ENCODE results near the gene RIN3.
A peak's percentile ranks its signal among the peaks of the same experiment; 100 is the strongest.

The RIN3 gene

DNA sequence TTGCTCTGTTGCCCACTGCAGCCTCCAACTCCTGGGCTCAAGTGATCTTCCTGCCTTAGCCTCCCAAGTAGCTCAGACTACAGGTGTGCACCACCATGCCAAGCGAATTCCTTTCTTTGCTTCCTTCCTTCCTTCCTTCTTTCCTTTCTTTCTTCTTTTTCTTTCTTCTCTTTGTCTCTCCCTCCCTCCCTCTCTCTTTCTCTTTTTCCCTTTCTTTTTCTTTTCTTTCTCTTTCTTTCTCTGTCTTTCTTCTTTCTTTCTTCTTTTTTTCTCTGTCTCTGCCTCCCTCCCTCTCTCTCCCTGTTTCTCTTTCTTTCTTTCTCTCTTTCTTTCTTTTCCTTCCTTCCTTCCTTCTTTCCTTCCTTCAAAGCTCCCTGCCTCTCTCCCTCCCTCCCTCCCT is 182.0 kb downstream of the RIN3 start:
- DNase-seq = no peak

DNA sequence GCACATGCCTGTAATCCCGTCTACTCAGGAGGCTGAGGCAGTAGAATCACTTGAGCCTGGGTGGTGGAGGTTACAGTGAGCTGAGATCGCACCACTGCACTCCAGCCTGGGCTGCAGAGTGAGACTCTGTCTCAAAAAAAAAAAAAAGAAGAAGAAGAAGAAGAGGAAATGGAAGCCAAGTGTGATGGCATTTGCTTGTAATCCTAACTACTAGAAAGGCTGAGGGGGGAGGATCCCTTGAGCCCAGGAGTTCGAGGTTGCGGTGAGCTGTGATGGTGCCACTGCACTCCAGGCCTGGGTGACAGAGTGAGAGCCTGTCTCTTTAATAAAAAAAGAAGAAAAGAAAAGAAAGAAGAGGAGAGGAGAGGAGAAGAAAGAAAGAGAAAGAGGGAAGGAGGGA is 182.8 kb downstream of the RIN3 start:
- no peak for DNase-seq

DNA sequence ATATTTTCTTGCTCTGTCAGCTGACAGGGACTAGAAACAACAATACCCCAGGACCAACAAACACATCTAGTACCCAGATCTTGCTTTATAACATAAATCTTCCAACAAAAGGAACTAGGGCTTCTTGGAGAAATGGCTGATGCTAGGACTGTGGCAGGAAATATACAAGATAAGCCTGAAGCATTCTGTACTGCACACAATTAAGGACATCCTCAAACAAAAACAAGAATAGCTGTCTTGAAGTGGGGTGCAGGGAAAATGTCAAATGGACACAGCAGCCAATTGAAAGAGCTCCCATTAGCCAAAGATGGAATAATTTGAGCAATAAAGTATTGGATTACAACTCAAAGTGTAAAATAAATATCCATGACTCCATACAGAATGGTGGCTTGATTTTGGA is 184.8 kb downstream of the RIN3 start:
- DNase-seq = no peak

DNA sequence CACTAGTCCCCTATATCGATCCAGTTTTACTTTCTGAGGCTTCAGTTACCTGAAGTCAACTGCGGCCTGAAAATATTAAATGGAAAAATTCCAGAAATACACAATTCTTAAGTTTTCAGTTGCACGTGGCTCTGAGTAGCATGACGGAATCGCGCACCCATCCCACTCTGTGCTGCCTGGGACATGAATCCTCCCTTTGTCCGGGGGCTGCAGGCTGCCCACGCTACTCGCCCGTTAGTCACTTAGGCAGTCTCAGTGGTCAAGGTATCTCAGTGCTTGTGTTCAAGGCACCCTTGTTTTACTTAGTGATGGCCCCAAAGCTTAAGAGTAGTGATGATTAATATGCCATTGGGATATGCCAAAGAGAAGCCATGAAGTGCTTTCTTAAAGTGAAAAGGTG is 188.2 kb downstream of the RIN3 start:
- DNase-seq = no peak

DNA sequence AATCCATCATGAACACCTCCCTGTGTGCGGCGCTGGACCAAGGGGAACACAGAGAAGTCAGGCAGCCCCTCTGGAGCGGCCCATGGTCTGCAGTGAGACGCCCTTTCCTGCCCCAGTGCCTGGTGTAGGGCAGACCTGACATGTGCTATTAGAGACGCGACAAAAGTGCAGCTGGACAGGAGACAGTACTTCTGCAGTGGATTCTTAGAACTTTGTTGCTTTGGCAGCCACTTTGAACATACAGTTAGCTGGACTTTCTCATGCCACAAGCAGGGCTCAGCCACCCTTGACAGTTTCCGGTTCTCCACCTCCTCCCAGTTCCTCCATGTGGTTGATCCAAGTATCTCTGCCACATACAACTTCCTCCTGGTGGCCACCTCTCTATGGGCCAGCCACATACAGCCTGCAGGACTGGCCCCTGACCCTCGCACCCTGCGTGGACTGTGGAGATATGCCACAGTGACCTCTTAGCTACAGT is 188.9 kb downstream of the RIN3 start:
- DNase-seq = no peak

DNA sequence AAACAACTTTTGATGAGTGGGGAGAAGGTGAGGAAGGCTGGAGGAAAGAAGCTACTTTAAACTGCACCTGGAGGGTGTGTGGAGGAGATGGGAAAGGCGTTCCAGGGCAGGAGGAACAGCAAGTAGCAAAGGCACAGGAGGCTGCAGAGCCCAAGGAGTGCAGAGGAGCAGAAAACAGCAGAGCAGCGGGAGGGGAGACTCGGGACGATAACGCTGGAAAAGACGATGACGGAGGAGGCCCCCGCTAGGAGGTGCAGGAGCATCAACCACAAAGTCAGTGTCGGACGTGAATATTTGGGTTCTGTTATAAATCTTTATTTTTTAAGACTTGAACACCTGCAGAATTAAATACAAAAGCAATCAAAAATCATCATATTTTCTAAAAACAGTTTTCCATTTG is 189.9 kb downstream of the RIN3 start:
- no peak for DNase-seq

DNA sequence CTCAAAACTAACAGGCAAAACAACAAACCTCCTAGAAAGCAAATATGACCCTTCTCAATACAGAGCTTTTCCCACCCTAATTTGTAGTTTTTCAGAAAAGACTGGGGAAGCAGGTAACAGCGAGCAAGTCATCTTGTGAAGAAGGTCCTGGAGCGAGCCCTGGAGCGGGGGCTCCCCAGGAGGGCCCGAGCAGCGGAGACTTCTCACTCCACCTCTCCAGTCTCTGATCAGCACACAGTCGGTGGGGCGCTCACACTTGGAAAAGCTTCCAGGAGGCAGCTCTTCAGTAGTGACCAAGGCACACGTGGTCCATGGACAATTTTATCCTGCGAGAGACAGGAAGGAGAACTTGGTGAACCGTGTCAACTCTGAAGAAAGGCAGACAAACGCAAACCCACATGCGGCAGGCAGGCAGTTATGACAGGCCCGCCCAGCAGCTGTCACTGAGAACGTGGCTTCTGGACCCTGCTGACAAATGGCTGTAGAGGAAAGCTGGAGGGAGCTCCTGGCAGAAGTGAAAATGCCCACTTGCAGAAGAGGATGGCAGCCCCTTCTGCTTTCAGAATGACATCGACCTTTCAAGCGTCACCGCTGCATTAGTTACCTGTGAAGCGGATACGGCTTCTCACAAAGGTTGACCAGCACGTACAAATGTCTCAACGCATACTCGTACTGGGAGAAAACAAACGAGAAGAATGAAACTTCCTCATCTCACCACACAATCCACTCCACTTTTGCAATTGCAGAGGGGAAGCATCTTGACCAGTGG is 190.6 kb downstream of the RIN3 start:
- DNase-seq = no peak

DNA sequence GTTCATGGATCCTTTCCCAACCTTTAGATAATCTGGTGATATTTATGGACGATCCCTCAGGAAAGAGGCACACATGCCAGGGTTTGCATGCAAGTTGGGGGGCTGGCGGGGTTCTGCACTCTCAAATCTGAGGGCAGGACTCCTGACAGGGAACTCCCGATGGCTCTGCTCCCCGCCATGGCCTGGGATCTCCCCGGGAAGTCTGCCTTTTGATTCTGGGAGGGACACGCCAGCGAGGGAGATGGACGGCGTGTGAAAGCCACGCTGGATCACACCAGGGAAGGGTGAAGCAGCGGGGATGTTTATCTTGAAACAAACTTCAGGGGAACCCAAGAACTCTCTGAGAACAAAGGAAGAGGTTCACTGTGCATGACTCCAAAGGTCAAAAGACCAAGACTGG is 191.2 kb downstream of the RIN3 start:
- DNase-seq = no peak

DNA sequence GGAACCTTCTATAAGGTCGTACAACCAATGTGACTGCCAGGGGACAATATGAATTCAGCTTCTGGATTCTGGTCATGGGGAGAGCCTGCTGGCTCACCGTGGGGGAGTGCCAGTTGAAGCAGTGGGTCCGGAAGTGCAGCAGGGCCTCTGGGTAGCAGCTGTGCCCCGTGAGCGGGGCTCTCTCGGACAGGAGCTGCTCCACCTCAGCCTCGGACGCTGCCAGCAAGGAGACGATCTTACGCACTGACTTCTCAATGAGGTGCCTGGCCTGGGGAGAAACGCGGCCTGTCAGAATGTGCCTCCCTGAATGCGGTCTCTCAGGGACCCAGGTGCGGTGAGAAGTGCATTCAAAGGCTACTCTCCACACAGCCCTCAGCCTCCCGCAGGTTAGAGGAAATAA is 192.8 kb downstream of the RIN3 start:
- DNase-seq = no peak

DNA sequence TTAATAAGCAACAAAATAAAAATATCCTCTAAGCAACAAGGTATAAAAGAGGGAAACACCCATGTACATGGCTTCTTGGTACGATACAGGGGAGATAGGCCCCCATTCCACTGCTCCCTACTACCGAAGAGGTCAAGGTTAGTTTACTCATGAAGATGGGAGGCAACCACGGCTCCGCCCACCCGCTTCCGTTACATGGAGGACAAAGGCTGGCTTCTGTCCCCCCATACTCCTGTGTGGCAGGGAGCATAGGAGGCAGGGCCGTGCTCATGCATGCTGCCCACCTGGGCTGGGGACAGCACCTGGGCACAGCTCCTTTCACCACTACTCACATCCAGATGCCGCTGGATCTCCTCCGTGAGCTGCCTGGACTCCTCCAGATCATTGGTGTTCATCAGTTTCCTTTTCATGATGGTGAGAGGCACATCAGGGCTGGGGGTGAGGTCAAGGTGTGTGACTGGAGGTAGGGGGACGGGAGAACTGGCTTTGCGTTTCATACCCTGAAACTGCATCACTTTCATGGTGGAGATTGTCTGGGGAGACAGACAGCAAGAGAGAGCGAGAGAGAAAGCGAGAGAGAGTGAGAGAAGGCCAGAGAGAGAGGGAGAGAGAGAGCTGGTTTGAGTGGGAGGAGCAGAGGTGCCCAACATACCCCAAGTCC is 195.9 kb downstream of the RIN3 start:
- DNase-seq = no peak

DNA sequence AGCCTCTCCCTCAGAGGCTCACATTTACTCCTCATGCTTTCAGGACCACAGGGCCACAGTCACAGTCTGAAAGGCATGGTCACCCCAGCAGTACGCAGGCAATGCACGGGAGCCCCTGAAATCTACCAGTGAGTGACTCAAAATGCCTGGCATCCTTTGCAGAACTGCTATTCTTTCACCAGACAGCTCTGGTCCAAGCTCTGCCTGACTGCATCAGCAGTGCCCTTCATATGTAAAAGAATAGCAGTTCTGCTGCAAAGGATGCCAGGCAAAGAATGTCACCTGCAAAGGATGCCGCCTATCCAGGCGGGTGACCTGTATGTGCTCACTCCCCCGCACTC is 196.4 kb downstream of the RIN3 start:
- DNase-seq = no peak

DNA sequence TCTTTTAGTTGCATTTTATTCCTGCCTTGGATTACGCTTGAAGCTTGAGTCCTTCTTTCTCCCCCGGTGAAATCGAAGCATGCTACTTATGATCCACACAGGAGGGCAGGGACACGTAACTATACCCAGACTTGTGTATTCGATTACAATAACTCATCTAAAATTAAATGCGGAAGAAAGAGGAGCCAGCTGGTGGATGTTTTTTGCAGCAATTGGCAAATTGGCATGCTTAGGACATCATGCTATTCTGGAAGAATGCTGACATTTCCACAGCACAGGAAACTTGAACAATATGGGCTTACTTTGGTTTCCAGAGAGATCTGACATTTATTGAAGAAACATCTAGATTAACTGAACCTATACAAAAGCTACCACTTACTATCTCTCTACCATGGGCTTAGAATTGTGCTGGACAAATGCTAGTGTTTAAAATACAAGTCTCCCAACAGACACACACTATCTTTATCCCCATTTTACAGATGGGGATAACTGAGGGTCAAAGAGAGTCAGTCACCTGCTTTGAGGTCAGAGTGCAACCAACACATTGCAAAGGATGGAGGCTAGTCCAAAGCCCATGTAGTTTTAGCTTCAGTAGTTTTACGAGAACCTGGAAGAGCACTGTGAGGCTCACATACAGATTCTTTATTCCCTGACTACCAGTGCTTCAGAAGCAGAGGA is 198.5 kb downstream of the RIN3 start:
- no peak for DNase-seq

DNA sequence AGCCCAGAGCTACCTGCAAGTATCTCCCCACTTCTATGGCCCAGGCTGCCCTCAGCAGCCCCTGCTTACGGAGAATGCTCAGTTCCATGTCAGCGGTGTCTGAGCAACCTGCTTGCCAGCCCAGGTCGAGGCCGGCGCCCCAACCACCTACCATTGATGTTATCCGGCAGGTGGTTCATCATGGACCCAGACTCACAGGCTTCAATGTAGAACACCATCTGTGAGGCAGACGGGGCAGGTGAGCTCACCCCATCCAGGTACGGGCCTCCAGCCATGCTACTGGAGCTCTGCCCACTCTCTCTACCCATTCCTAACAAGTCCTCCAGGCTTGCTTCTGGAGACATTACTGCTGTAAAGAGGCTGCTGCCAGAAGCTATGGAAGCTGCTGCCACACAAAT is 199.1 kb downstream of the RIN3 start:
- no peak for DNase-seq

DNA sequence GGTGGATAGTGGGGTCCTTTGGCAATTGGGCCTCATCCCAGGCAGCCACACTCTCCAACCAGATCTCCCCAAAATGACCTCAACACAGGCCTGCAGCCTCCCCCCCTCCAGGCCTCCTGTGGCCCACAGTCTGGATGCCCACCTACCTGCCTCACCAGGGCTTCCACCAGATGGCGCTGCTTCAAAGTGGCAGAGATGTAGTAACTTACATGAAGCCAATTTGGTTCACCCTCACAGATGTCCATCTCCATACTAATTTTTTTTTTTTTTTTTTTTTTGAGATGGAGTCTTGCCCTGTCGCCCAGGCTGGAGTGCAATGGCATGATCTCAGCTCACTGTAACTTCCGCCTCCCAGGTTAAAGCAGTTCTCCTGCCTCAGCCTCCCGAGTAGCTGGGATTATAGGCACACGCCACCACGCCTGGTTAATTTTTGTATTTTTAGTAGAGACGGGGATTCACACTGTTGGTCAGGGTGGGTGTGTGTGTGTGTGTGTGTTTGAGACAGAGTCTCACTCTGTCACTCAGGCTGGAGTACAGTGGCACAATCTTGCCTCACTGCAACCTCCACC is 201.2 kb downstream of the RIN3 start:
- peak; percentile 65 to 89 (median 76) for DNase-seq

DNA sequence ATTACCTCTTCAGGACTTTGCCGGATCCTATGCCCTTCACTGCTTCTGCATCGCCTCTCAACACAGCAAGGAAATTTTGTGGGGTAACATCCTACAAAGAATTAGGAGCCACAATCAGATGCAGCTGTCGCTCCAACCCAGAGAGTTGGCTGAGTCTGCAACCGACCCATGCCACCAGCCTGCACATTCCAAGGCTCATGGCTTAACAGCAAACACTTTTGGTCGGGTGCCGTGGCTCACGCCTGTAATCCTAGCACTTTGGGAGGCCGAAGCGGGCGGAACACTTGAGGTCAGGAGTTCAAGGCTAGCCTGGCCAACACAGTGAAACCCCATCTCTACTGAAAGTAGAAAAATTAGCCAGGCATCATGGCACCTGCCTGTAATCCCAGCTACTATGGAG is 202.6 kb downstream of the RIN3 start:
- DNase-seq = no peak

DNA sequence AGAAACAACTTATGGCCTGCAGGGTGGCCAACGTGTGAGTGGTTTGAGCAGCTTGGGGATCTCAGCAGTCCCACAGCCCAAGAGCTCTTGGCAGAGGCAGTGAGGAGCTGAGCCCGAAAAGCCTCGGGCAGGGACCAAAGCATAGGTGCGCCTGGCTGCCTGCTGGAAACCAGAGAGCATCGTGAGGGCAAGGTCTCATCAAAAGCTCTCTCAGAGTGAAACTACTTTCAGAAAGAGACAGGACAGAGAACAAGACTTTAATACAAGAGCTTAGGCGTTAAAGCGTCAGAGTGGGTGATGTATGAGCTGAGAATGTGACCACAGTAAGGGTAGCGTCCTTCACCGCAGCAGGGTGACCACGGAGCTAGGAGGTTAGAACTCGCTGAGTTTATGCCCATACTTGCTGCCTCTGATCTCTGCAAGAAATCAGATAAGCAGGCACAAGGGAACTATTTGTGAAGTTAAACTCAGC is 204.0 kb downstream of the RIN3 start:
- no peak for DNase-seq

DNA sequence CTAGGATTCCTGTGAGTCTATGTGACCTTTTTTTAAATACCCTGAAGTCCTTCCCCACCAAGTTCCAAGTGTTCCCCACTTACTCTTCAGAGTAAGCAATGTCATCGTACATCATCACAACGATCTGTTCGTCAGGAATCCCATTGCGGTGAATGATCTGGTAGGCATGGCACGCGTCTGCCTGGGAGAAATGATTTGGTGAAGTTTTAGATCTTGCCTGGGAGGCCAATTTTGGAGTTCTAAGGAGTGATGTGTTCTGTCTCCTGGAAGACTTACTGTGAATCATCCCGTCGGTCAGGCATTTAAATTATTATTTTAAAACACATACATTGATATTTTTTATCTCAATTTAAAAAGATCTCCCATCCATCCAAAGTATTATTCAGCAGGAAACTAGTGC is 205.1 kb downstream of the RIN3 start:
- no peak for DNase-seq

DNA sequence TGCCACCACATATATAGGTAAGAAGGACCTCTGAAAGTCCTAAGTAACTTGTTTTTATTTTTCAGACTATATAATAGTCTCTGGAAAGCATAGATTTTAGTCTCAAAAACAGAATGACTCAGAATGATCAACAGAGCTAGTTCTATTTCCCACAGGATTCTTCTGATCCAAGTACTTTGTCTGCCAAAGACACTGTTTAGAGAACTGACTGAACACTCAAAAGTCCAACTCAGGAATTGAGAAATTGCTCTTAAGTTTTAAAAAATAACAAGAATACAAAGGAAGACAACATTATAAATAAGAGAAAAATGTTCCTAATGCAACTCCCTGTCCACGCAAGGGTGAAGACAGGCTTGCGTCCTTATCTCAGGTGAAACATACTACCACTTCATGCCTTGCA is 205.8 kb downstream of the RIN3 start:
- no peak for DNase-seq

DNA sequence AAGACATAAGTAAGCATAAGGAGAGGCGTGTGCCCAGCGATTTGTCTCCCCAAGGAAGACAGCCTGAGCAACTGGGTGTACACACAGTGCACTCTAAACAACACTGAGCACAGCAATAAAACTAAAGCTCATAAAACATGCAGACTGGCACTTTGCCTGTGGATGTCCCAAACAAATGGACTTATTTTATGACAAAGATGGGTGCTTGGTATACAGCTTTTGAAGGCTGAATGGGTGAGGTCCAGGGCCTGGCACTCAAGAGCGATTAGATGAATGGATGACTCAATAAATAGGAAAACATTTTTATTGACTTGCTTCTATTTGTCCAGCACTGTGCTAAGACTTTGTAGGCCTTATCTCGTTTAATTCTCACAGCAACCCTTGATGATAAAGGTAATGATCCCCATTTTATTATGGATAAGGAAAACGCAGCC is 206.3 kb downstream of the RIN3 start:
- no peak for DNase-seq

DNA sequence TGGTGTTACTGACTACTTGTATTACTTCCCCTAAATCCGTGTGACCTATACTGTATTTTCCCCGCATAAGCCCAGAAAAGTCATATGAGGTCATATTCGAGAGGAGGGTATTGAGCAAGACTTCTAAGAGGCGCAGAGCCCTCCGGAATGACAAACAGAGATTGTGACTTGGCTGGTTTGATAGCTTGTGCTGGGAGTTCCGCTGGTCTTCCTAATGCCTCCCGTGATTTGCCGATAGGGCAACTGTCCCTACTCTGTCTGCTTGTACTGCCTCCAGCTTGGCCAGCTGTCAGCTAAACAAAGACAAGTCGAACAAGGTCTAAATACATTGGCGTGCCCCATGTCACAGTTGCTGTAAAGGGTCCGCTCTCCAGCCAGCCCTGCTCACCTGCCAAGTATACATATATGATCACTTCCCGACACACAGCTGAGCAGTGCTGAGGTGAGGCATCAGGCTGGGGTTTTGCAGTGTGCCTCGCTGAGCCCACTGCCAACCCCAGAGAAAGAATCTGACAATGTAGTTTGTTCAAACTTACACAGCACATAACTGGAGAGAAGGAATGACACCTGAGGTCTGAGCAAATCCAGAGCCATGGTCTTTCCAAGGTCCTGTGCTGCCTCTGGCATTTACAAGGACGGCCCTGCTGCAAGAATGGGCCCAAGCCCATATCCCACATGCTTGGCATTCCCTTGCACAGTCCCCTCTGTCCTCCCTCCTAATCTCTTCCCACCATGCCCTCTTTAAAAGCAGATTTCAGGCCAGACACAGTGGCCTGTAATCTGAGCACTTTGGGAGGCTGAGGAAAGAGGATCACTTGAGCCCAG is 211.1 kb downstream of the RIN3 start:
- no peak for DNase-seq

DNA sequence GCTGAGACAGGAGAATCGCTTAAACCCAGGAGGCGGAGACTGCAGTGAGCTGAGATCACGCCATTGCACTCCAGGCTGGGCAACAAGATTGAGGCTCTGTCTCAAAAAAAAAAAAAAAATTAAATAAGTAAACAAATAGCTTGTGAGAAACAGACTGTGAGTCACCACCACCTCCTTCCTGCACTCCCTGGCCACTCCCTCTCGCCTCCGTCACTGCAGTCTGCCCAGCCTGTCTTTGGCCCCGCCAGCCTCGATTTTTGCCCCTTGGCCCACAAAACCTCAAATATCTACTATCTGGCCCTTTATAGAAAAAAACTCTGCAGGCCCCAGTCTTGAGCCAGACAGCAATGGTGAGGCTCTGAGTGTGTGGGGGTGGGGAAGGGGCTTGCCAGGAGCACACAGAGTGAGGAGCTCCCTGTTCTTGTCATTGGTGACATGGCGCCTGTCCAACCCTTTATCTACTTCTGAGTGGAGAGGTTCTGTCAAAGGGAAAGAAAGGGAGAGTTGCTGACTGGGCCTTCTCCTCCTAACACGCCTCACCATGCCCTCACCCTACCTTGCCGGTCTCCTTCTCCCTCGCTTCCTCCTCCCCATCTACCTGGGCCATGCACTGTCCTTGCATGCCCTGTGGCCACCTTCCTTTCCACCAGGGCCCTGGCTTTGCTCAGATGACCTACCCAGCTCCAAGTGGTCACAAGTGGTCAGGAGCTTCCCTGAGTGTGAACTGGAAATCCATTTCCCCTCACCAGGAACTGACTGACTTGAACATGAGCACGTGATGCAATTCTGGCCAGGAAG is 212.8 kb downstream of the RIN3 start:
- peak in 1 of 4 experiments; percentile 4 for DNase-seq

DNA sequence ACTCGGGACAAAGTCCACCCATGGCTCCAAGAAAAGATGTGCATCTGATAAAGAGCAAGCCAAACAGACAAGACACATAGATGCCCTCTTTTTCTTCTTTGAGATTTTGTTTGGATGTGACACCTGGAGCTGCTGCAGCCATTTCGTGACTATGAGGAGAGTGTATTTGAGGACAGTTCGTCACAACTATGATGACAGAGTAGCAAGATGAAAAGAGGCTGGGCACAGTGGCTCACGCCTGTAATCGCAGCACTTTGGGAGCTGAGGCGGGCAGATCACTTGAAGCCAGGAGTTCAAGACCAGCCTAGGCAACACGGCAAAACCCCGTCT is 213.3 kb downstream of the RIN3 start:
- DNase-seq = no peak

All from activated CD4-positive, CD25-positive, alpha-beta regulatory T cell (primary cell).